Measurements from ENCODE around the gene ITPKC. TPM values are rescaled to one million over a fixed set of nuclear protein-coding genes. Genes with fewer than 3 reads are reported as not detected.

Gene ITPKC
- total RNA-seq, 1 donor from 2014 or later, result 19.7 TPM

- H3K9ac ChIP-seq (ENCODE audit: low read length), result peak within 1 kb of the TSS; percentile 95
- Mint-ChIP-seq H3K4me1 (ENCODE audit: low read depth, unreplicated experiment) (peaks cover 24% of the 10 kb centered on the region), H3K9me3 (ENCODE audit: unreplicated experiment) (no peaks in the 10 kb centered on the region), H3K36me3 (ENCODE audit: low read depth, unreplicated experiment) (peaks cover 8% of the 10 kb centered on the region), H3K4me3 (ENCODE audit: unreplicated experiment) (peak within 1 kb of the TSS; percentile 99), H3K27me3 (ENCODE audit: low read depth, unreplicated experiment) (no peaks in the 10 kb centered on the region), H3K27ac (ENCODE audit: unreplicated experiment) (peak within 1 kb of the TSS; percentile 99)
- H3K4me1 ChIP-seq (ENCODE audit: insufficient read depth, low read length), result peaks cover 21% of the 10 kb centered on the region
- no peaks in the 10 kb centered on the region for H3K36me3 ChIP-seq (ENCODE audit: insufficient read depth, low read length)
- H3K9me3 ChIP-seq (ENCODE audit: insufficient read depth, low read depth, low read length), result no peaks in the 10 kb centered on the region
- H3K4me3 ChIP-seq (ENCODE audit: insufficient read depth, low read depth, low read length), result peak within 1 kb of the TSS; percentile 92
- no peak for TF ChIP-seq CTCF (IDR thresholded peaks at IDR 0.05; ENCODE audit: insufficient read depth, low read depth, low read length)
- no peak for TF ChIP-seq EZH2 (IDR thresholded peaks at IDR 0.05; ENCODE audit: insufficient read depth, low read length)
- peaks cover 41% of the 10 kb centered on the region for H3K79me2 ChIP-seq (ENCODE audit: insufficient read depth, low read length)
- peak; percentile 99 for DNase-seq (ENCODE audit: low read depth)
- peaks cover 13% of the 10 kb centered on the region for H4K20me1 ChIP-seq (ENCODE audit: insufficient read depth, low read length)
- no peaks in the 10 kb centered on the region for H3K27me3 ChIP-seq (ENCODE audit: insufficient read depth, low read length)
- peak within 1 kb of the TSS; percentile 98 for H3K27ac ChIP-seq (ENCODE audit: low read depth, low read length)
- H2AFZ ChIP-seq (ENCODE audit: low read depth, low read length), result peak within 1 kb of the TSS; percentile 81
- peak within 1 kb of the TSS; percentile 94 for H3K4me2 ChIP-seq (ENCODE audit: low read length)
- no peak for FAIRE-seq
These were observed 33.4 kb downstream of the ITPKC start, which contains the start of gene ACTMAP for GRCh38 chr19:40750058-40750873. Gene ACTMAP, minus strand, starts transcription at chr19:40750477. Its CDS starts 674 bp downstream, at chr19:40749803.

GRCh38 chr19:40750874-40751537 is 34.1 kb downstream of the ITPKC start, which contains the start of gene SNRPA:
Gene SNRPA, plus strand, starts transcription at chr19:40751203. Its CDS starts 206 bp downstream, at chr19:40751409.
- Histone ChIP-seq H3K79me2 (ENCODE audit: insufficient read depth, low read length) (peaks cover 48% of the 10 kb centered on the region), H2AFZ (ENCODE audit: low read depth, low read length) (peak within 1 kb of the TSS; percentile 81), H3K4me2 (ENCODE audit: low read length) (peak within 1 kb of the TSS; percentile 94), H4K20me1 (ENCODE audit: insufficient read depth, low read length) (peaks cover 20% of the 10 kb centered on the region), H3K4me3 (ENCODE audit: insufficient read depth, low read depth, low read length) (peak within 1 kb of the TSS; percentile 92), H3K36me3 (ENCODE audit: insufficient read depth, low read length) (no peaks in the 10 kb centered on the region), H3K27me3 (ENCODE audit: insufficient read depth, low read length) (no peaks in the 10 kb centered on the region), H3K9me3 (ENCODE audit: insufficient read depth, low read depth, low read length) (no peaks in the 10 kb centered on the region), H3K27ac (ENCODE audit: low read depth, low read length) (peak within 1 kb of the TSS; percentile 98), H3K4me1 (ENCODE audit: insufficient read depth, low read length) (peaks cover 17% of the 10 kb centered on the region), H3K9ac (ENCODE audit: low read length) (peak within 1 kb of the TSS; percentile 95)
- no peaks in the 10 kb centered on the region for H3K27me3 Mint-ChIP-seq (ENCODE audit: low read depth, unreplicated experiment)
- peak within 1 kb of the TSS; percentile 99 for H3K4me3 Mint-ChIP-seq (ENCODE audit: unreplicated experiment)
- no peaks in the 10 kb centered on the region for H3K9me3 Mint-ChIP-seq (ENCODE audit: unreplicated experiment)
- TF ChIP-seq CTCF (IDR thresholded peaks at IDR 0.05; ENCODE audit: insufficient read depth, low read depth, low read length), result no peak
- no peak for TF ChIP-seq EZH2 (IDR thresholded peaks at IDR 0.05; ENCODE audit: insufficient read depth, low read length)
- DNase-seq (ENCODE audit: low read depth) (peak; percentile 92), FAIRE-seq (peak; percentile 5)
- peak within 1 kb of the TSS; percentile 99 for H3K27ac Mint-ChIP-seq (ENCODE audit: unreplicated experiment)
- peaks cover 13% of the 10 kb centered on the region for H3K36me3 Mint-ChIP-seq (ENCODE audit: low read depth, unreplicated experiment)
- H3K4me1 Mint-ChIP-seq (ENCODE audit: low read depth, unreplicated experiment), result peaks cover 21% of the 10 kb centered on the region

Data from astrocyte (in vitro differentiated cells and primary cell).